Keratinocyte (primary cell): ENCODE measurements around the gene SEL1L3.

ENCODE experiments used
- CTCF ChIP-seq, 3 experiments: IDR thresholded peaks in 1 of 3; conservative IDR thresholded peaks in 1 of 3; optimal IDR thresholded peaks in 1 of 3; 2 replicates in 2 of 3; 3 replicates in 1 of 3; pipeline versions ENCODE3 to v1.5.1; 2011; ENCODE audit warnings: low read length in 3 of 3, mild to moderate bottlenecking in 3 of 3, moderate library complexity in 2 of 3, control low read depth in 1 of 3, inconsistent platforms in 1 of 3; ENCODE audit not compliant: insufficient read depth in 2 of 3; ENCODE audit errors: extremely low read depth in 1 of 3
- EZH2 ChIP-seq: IDR thresholded peaks from one replicate; pipeline ENCODE4 v1.6.1; 2012; ENCODE audit warnings: inconsistent platforms, mild to moderate bottlenecking, low read length, moderate library complexity

- TF ChIP-seq CTCF (optimal IDR thresholded peaks at IDR 0.05 in 1 of 3, IDR thresholded peaks at IDR 0.05 in 1 of 3, conservative IDR thresholded peaks at IDR 0.05 in 1 of 3; ENCODE audit: extremely low read depth in 1 of 3, insufficient read depth in 2 of 3, low read length in 3 of 3): no peak
- TF ChIP-seq EZH2: no peak
These were observed 38.2 kb upstream of the SEL1L3 start for GRCh38 chr4:25901030-25901430.
